Measurements from ENCODE around the gene DNAH11.

Gene DNAH11

GRCh38 chr7:21911341-21911875 lies 368.6 kb downstream of the DNAH11 start:
- H3K4me3 ChIP-seq (ENCODE audit: low read depth, low read length), result no peak overlapping the region
- H3K4me1 ChIP-seq (ENCODE audit: control insufficient read depth, insufficient read depth, low read length), result no peaks in the 10 kb centered on the region
- no peaks in the 10 kb centered on the region for H3K27me3 ChIP-seq (ENCODE audit: control insufficient read depth, insufficient read depth, low read length)
- H3K9me3 ChIP-seq (ENCODE audit: control insufficient read depth, insufficient read depth, low read length), result no peaks in the 10 kb centered on the region
- no peak overlapping the region for H3K27ac ChIP-seq (ENCODE audit: low read depth, low read length)
- peaks cover 78% of the 10 kb centered on the region for H3K36me3 ChIP-seq (ENCODE audit: control insufficient read depth, insufficient read depth, low read length)
- H3K9ac ChIP-seq (ENCODE audit: low read depth, low read length), result no peak overlapping the region

- H3K4me1 ChIP-seq (ENCODE audit: control insufficient read depth, insufficient read depth, low read length), result no peaks in the 10 kb centered on the region
- no peak overlapping the region for H3K27ac ChIP-seq (ENCODE audit: low read depth, low read length)
- H3K36me3 ChIP-seq (ENCODE audit: control insufficient read depth, insufficient read depth, low read length), result peaks cover 72% of the 10 kb centered on the region
- no peaks in the 10 kb centered on the region for H3K9me3 ChIP-seq (ENCODE audit: control insufficient read depth, insufficient read depth, low read length)
- no peak overlapping the region for H3K4me3 ChIP-seq (ENCODE audit: low read depth, low read length)
- H3K27me3 ChIP-seq (ENCODE audit: control insufficient read depth, insufficient read depth, low read length), result no peaks in the 10 kb centered on the region
- no peak overlapping the region for H3K9ac ChIP-seq (ENCODE audit: low read depth, low read length)
These were observed 369.5 kb downstream of the DNAH11 start for GRCh38 chr7:21912305-21912704.

GRCh38 chr7:21912931-21913780 lies 370.3 kb downstream of the DNAH11 start:
- Histone ChIP-seq H3K9me3 (ENCODE audit: control insufficient read depth, insufficient read depth, low read length) (no peaks in the 10 kb centered on the region), H3K4me3 (ENCODE audit: low read depth, low read length) (no peak overlapping the region), H3K9ac (ENCODE audit: low read depth, low read length) (no peak overlapping the region), H3K4me1 (ENCODE audit: control insufficient read depth, insufficient read depth, low read length) (no peaks in the 10 kb centered on the region), H3K27me3 (ENCODE audit: control insufficient read depth, insufficient read depth, low read length) (no peaks in the 10 kb centered on the region), H3K27ac (ENCODE audit: low read depth, low read length) (no peak overlapping the region), H3K36me3 (ENCODE audit: control insufficient read depth, insufficient read depth, low read length) (peaks cover 63% of the 10 kb centered on the region)

- Histone ChIP-seq H3K4me3 (ENCODE audit: low read depth, low read length) (no peak overlapping the region), H3K9me3 (ENCODE audit: control insufficient read depth, insufficient read depth, low read length) (no peaks in the 10 kb centered on the region), H3K27me3 (ENCODE audit: control insufficient read depth, insufficient read depth, low read length) (no peaks in the 10 kb centered on the region), H3K36me3 (ENCODE audit: control insufficient read depth, insufficient read depth, low read length) (peaks cover 49% of the 10 kb centered on the region), H3K4me1 (ENCODE audit: control insufficient read depth, insufficient read depth, low read length) (peaks cover 6% of the 10 kb centered on the region; the same call in 1 of the 2 replicates), H3K9ac (ENCODE audit: low read depth, low read length) (no peak overlapping the region), H3K27ac (ENCODE audit: low read depth, low read length) (no peak overlapping the region)
These were observed 371.8 kb downstream of the DNAH11 start for GRCh38 chr7:21914671-21915070.

- no peaks in the 10 kb centered on the region for H3K9me3 ChIP-seq (ENCODE audit: control insufficient read depth, insufficient read depth, low read length)
- H3K4me1 ChIP-seq (ENCODE audit: control insufficient read depth, insufficient read depth, low read length), result peaks cover 10% of the 10 kb centered on the region; the same call in 1 of the 2 replicates
- H3K4me3 ChIP-seq (ENCODE audit: low read depth, low read length), result no peak overlapping the region
- H3K27me3 ChIP-seq (ENCODE audit: control insufficient read depth, insufficient read depth, low read length), result no peaks in the 10 kb centered on the region
- peaks cover 48% of the 10 kb centered on the region for H3K36me3 ChIP-seq (ENCODE audit: control insufficient read depth, insufficient read depth, low read length)
- H3K9ac ChIP-seq (ENCODE audit: low read depth, low read length), result no peak overlapping the region
- H3K27ac ChIP-seq (ENCODE audit: low read depth, low read length), result no peak overlapping the region
These were observed 372.3 kb downstream of the DNAH11 start for GRCh38 chr7:21915140-21915539.

- H3K9ac ChIP-seq (ENCODE audit: low read depth, low read length), result no peak overlapping the region
- peaks cover 19% of the 10 kb centered on the region for H3K4me1 ChIP-seq (ENCODE audit: control insufficient read depth, insufficient read depth, low read length)
- no peaks in the 10 kb centered on the region for H3K9me3 ChIP-seq (ENCODE audit: control insufficient read depth, insufficient read depth, low read length)
These were observed 373.3 kb downstream of the DNAH11 start for GRCh38 chr7:21916176-21916575.

GRCh38 chr7:21916629-21917028 lies 373.8 kb downstream of the DNAH11 start:
- H3K27me3 ChIP-seq (ENCODE audit: control insufficient read depth, insufficient read depth, low read length), result no peaks in the 10 kb centered on the region
- H3K27ac ChIP-seq (ENCODE audit: low read depth, low read length), result no peak overlapping the region
- H3K36me3 ChIP-seq (ENCODE audit: control insufficient read depth, insufficient read depth, low read length), result peaks cover 43% of the 10 kb centered on the region
- no peak overlapping the region for H3K4me3 ChIP-seq (ENCODE audit: low read depth, low read length)
- H3K4me1 ChIP-seq (ENCODE audit: control insufficient read depth, insufficient read depth, low read length), result peaks cover 21% of the 10 kb centered on the region
- no peak overlapping the region for H3K9ac ChIP-seq (ENCODE audit: low read depth, low read length)
- no peaks in the 10 kb centered on the region for H3K9me3 ChIP-seq (ENCODE audit: control insufficient read depth, insufficient read depth, low read length)

More at GRCh38 chr7:21916176-21916575, 373.3 kb downstream of the DNAH11 start:
- Histone ChIP-seq H3K36me3 (ENCODE audit: control insufficient read depth, insufficient read depth, low read length) (peaks cover 48% of the 10 kb centered on the region), H3K27ac (ENCODE audit: low read depth, low read length) (no peak overlapping the region), H3K27me3 (ENCODE audit: control insufficient read depth, insufficient read depth, low read length) (no peaks in the 10 kb centered on the region), H3K4me3 (ENCODE audit: low read depth, low read length) (no peak overlapping the region)

GRCh38 chr7:21918216-21918615 lies 375.4 kb downstream of the DNAH11 start:
- H3K9me3 ChIP-seq (ENCODE audit: control insufficient read depth, insufficient read depth, low read length), result no peaks in the 10 kb centered on the region
- H3K4me3 ChIP-seq (ENCODE audit: low read depth, low read length), result no peak overlapping the region
- H3K27ac ChIP-seq (ENCODE audit: low read depth, low read length), result no peak overlapping the region
- peaks cover 32% of the 10 kb centered on the region for H3K36me3 ChIP-seq (ENCODE audit: control insufficient read depth, insufficient read depth, low read length)
- peaks cover 36% of the 10 kb centered on the region for H3K4me1 ChIP-seq (ENCODE audit: control insufficient read depth, insufficient read depth, low read length)
- H3K9ac ChIP-seq (ENCODE audit: low read depth, low read length), result no peak overlapping the region
- H3K27me3 ChIP-seq (ENCODE audit: control insufficient read depth, insufficient read depth, low read length), result no peaks in the 10 kb centered on the region

- Histone ChIP-seq H3K4me1 (ENCODE audit: control insufficient read depth, insufficient read depth, low read length) (peaks cover 59% of the 10 kb centered on the region), H3K9ac (ENCODE audit: low read depth, low read length) (no peak overlapping the region), H3K9me3 (ENCODE audit: control insufficient read depth, insufficient read depth, low read length) (no peaks in the 10 kb centered on the region), H3K36me3 (ENCODE audit: control insufficient read depth, insufficient read depth, low read length) (peaks cover 6% of the 10 kb centered on the region), H3K27ac (ENCODE audit: low read depth, low read length) (no peak overlapping the region), H3K4me3 (ENCODE audit: low read depth, low read length) (no peak overlapping the region), H3K27me3 (ENCODE audit: control insufficient read depth, insufficient read depth, low read length) (no peaks in the 10 kb centered on the region)
These were observed 378.1 kb downstream of the DNAH11 start for GRCh38 chr7:21920936-21921335.

- Histone ChIP-seq H3K9ac (ENCODE audit: low read depth, low read length) (no peak overlapping the region), H3K4me3 (ENCODE audit: low read depth, low read length) (no peak overlapping the region), H3K27me3 (ENCODE audit: control insufficient read depth, insufficient read depth, low read length) (no peaks in the 10 kb centered on the region), H3K36me3 (ENCODE audit: control insufficient read depth, insufficient read depth, low read length) (no peaks in the 10 kb centered on the region), H3K9me3 (ENCODE audit: control insufficient read depth, insufficient read depth, low read length) (no peaks in the 10 kb centered on the region), H3K4me1 (ENCODE audit: control insufficient read depth, insufficient read depth, low read length) (peaks cover 61% of the 10 kb centered on the region), H3K27ac (ENCODE audit: low read depth, low read length) (no peak overlapping the region)
These were observed 379.8 kb downstream of the DNAH11 start for GRCh38 chr7:21922605-21923004.

GRCh38 chr7:21923658-21924057 lies 380.8 kb downstream of the DNAH11 start:
- H3K9ac ChIP-seq (ENCODE audit: low read depth, low read length), result no peak overlapping the region
- no peaks in the 10 kb centered on the region for H3K27me3 ChIP-seq (ENCODE audit: control insufficient read depth, insufficient read depth, low read length)
- H3K4me1 ChIP-seq (ENCODE audit: control insufficient read depth, insufficient read depth, low read length), result peaks cover 65% of the 10 kb centered on the region
- peak overlapping the region; percentile 11 for H3K27ac ChIP-seq (ENCODE audit: low read depth, low read length)
- no peaks in the 10 kb centered on the region for H3K36me3 ChIP-seq (ENCODE audit: control insufficient read depth, insufficient read depth, low read length)
- H3K4me3 ChIP-seq (ENCODE audit: low read depth, low read length), result no peak overlapping the region
- no peaks in the 10 kb centered on the region for H3K9me3 ChIP-seq (ENCODE audit: control insufficient read depth, insufficient read depth, low read length)
